Measurements from ENCODE around the gene MEST.

- TF ChIP-seq, protein P1, sequence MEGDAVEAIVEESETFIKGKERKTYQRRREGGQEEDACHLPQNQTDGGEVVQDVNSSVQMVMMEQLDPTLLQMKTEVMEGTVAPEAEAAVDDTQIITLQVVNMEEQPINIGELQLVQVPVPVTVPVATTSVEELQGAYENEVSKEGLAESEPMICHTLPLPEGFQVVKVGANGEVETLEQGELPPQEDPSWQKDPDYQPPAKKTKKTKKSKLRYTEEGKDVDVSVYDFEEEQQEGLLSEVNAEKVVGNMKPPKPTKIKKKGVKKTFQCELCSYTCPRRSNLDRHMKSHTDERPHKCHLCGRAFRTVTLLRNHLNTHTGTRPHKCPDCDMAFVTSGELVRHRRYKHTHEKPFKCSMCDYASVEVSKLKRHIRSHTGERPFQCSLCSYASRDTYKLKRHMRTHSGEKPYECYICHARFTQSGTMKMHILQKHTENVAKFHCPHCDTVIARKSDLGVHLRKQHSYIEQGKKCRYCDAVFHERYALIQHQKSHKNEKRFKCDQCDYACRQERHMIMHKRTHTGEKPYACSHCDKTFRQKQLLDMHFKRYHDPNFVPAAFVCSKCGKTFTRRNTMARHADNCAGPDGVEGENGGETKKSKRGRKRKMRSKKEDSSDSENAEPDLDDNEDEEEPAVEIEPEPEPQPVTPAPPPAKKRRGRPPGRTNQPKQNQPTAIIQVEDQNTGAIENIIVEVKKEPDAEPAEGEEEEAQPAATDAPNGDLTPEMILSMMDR (optimal IDR thresholded peaks at IDR 0.05 in 1 of 3, IDR thresholded peaks at IDR 0.05 in 1 of 3, conservative IDR thresholded peaks at IDR 0.05 in 1 of 3; ENCODE audit: extremely low read depth in 1 of 3, insufficient read depth in 2 of 3, low read length in 3 of 3): no peak
- TF ChIP-seq EZH2 (IDR thresholded peaks at IDR 0.05; ENCODE audit: low read length): no peak
These were observed 23.3 kb upstream of the MEST start for GRCh38 chr7:130468612-130469011.
